DND-41 (cell line): Measurements from ENCODE around the gene HTR3C.

Source experiments
- CTCF ChIP-seq: IDR thresholded peaks from 2 replicates; pipeline ENCODE4 v1.5.1; 2012; ENCODE audit warnings: borderline replicate concordance, low read length, moderate library complexity, mild to moderate bottlenecking; ENCODE audit not compliant: poor library complexity, severe bottlenecking; ENCODE audit errors: extremely low read depth
- EZH2 ChIP-seq: IDR thresholded peaks from 3 replicates; pipeline ENCODE4 v1.6.1; 2012; ENCODE audit warnings: borderline replicate concordance, low read depth, mild to moderate bottlenecking, moderate library complexity, low read length, inconsistent platforms; ENCODE audit not compliant: severe bottlenecking

DNA sequence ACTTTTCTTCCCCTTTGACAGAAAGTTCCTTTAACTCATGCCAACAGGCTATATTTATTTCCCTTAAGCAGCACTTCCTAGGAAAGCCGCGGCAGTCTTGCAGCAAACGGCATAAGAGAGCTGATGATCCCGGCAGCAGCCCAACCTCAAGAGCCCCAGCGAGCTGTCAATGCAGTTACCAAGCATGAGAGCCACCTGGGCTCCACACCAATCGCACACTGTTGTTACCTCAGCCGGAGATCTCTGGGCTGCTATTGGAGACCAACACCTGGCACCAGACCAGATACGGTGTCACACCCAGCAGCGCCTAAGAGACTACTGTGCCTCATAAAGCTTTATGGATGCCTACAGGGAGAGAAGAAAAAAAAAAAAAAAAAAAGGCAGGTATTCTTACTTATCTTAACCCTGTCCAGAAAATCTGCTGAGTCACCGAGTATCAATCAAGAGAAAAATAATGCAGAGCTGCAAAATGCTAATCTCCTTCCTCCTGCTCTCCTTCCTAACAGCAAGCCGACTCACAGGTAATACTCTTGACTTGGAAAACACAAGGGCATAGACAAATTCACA is 46.8 kb upstream of the HTR3C start:
- TF ChIP-seq CTCF = no peak
- no peak for TF ChIP-seq EZH2
